Endothelial cell of umbilical vein (primary cell): ENCODE measurements around the gene NMD3. TPM values are rescaled to one million over a fixed set of nuclear protein-coding genes. Genes with fewer than 3 reads are reported as not detected.

Experiments
- BruUV-seq: library from RNA; stranded (reverse); fragments of 400-500 nt; replicated peaks from 2 replicates; lab custom pipeline; 2021; lab: Mats Ljungman, UMichigan
- CTCF ChIA-PET: fragments of 300-600, 350-600 bp; sonication (Branson Sonifier 250); formaldehyde crosslinking; loops from one replicate; lab custom pipeline; 2021; ENCODE audit warnings: antibody characterized with exemption, inconsistent platforms; lab: Charles Lee
- POLR2A ChIA-PET: fragments of 300-600, 350-600 bp; sonication (Branson Sonifier 250); formaldehyde crosslinking; loops from one replicate; lab custom pipeline; 2021; ENCODE audit warnings: antibody characterized with exemption, inconsistent platforms; lab: Charles Lee
- DNase-seq: peaks from one replicate; pipeline ENCODE4 v3.0.0-alpha.2; 2011; ENCODE audit warnings: low read depth, low spot score
- FAIRE-seq: peaks from 2 replicates; lab custom pipeline; 2011; peaks lifted over from hg19 to GRCh38; lab: Jason Lieb, UNC
- H2AFZ ChIP-seq: 2 replicates; pipeline ENCODE4 v1.6.0; 2012; ENCODE audit warnings: low read depth, low read length, control low read depth, inconsistent platforms
- H3K27ac ChIP-seq: 2 replicates; pipeline ENCODE4 v1.5.1; 2011; ENCODE audit warnings: low read depth, mild to moderate bottlenecking, control low read depth, low read length, moderate library complexity; ENCODE audit not compliant: insufficient read depth
- H3K27me3 ChIP-seq, 2 experiments: 2 replicates each; pipeline versions ENCODE4 v1.6.0 to v1.6.1; 2011; ENCODE audit warnings: low read length in 2 of 2, mixed read lengths in 1 of 2; ENCODE audit not compliant: control insufficient read depth in 2 of 2, insufficient read depth in 2 of 2
- H3K36me3 ChIP-seq, 2 experiments: 2 replicates in 1 of 2; 3 replicates in 1 of 2; pipeline ENCODE4 v1.5.1; 2011; ENCODE audit warnings: low read length in 2 of 2, mild to moderate bottlenecking in 1 of 2, moderate library complexity in 1 of 2; ENCODE audit not compliant: control insufficient read depth in 2 of 2, insufficient read depth in 2 of 2; ENCODE audit errors: extremely low read depth in 1 of 2
- H3K4me1 ChIP-seq: 3 replicates; pipeline ENCODE4 v1.5.1; 2011; ENCODE audit warnings: mild to moderate bottlenecking, low read length; ENCODE audit not compliant: control insufficient read depth, insufficient read depth; ENCODE audit errors: extremely low read depth
- H3K4me2 ChIP-seq: 2 replicates; pipeline ENCODE4 v1.6.1; 2011; ENCODE audit warnings: low read length, control low read depth, mixed read lengths; ENCODE audit not compliant: insufficient read depth
- H3K4me3 ChIP-seq, 3 experiments: fragments of 200-600 bp in 1 of 3; sonication (generic), shearing (Covaris generic) in 1 of 3; replicated peaks in 1 of 3; 2 replicates each; pipeline ENCODE4 v1.5.1; 2011 to 2016; ENCODE audit warnings: control low read depth in 3 of 3, low read length in 3 of 3, mild to moderate bottlenecking in 2 of 3, inconsistent platforms in 1 of 3, low read depth in 1 of 3, moderate library complexity in 1 of 3; ENCODE audit not compliant: insufficient read depth in 1 of 3
- H3K79me2 ChIP-seq: 2 replicates; pipeline ENCODE4 v1.6.0; 2012; ENCODE audit warnings: low read length, inconsistent platforms; ENCODE audit not compliant: control insufficient read depth, insufficient read depth
- H3K9ac ChIP-seq: replicated peaks from 2 replicates; pipeline ENCODE3; 2011; ENCODE audit warnings: low read length, control low read depth; ENCODE audit not compliant: insufficient read depth; ENCODE audit errors: extremely low read depth
- H3K9me1 ChIP-seq: replicated peaks from 3 replicates; pipeline ENCODE4 v1.6.0; 2011; ENCODE audit warnings: mild to moderate bottlenecking, low read length; ENCODE audit not compliant: control insufficient read depth, insufficient read depth; ENCODE audit errors: extremely low read depth
- H3K9me3 ChIP-seq: replicated peaks from 2 replicates; pipeline ENCODE4 v1.5.1; 2012; ENCODE audit warnings: low read length, inconsistent platforms; ENCODE audit not compliant: control insufficient read depth, insufficient read depth
- H4K20me1 ChIP-seq: replicated peaks from 2 replicates; pipeline ENCODE3; 2011; ENCODE audit warnings: mild to moderate bottlenecking, low read length; ENCODE audit not compliant: control insufficient read depth, insufficient read depth; ENCODE audit errors: extremely low read depth
- CTCF ChIP-seq, 2 donors: IDR thresholded peaks; 1 replicate in 1 of 2; 2 replicates in 1 of 2; pipeline ENCODE4 v1.5.1; 2011; ENCODE audit warnings: low read length in 2 of 2, mild to moderate bottlenecking in 2 of 2, moderate library complexity in 2 of 2, control low read depth in 1 of 2, inconsistent platforms in 1 of 2, low read depth in 1 of 2; ENCODE audit not compliant: insufficient read depth in 1 of 2; ENCODE audit errors: extremely low read depth in 1 of 2
- FOS ChIP-seq: IDR thresholded peaks from 2 replicates; pipeline ENCODE4 v1.6.1; 2011; ENCODE audit warnings: mild to moderate bottlenecking, low read length, moderate library complexity, borderline replicate concordance; ENCODE audit not compliant: insufficient read depth
- GATA2 ChIP-seq: IDR thresholded peaks from 2 replicates; pipeline ENCODE4 v1.7.0; 2011; ENCODE audit warnings: low read depth, mild to moderate bottlenecking, moderate library complexity, mixed read lengths, low read length; ENCODE audit not compliant: insufficient read length, insufficient read depth
- JUN ChIP-seq: IDR thresholded peaks from 2 replicates; pipeline ENCODE4 v1.6.1; 2011; ENCODE audit warnings: borderline replicate concordance, low read depth; ENCODE audit not compliant: insufficient read length, insufficient read depth
- MAX ChIP-seq: IDR thresholded peaks from 2 replicates; pipeline ENCODE4 v1.6.1; 2011; ENCODE audit not compliant: insufficient read depth, insufficient read length
- MYC ChIP-seq: IDR thresholded peaks from one replicate; pipeline ENCODE4 v1.6.1; 2011; ENCODE audit warnings: mild to moderate bottlenecking, low read depth, low read length
- POLR2A ChIP-seq: IDR thresholded peaks from 2 replicates; pipeline ENCODE4 v1.6.1; 2012; ENCODE audit warnings: low read depth, mild to moderate bottlenecking, control low read depth, low read length
- POLR2AphosphoS5 ChIP-seq: IDR thresholded peaks from 2 replicates; pipeline ENCODE4 v1.6.1; 2012; ENCODE audit warnings: low read depth, mild to moderate bottlenecking, control low read depth, low read length, moderate library complexity; ENCODE audit not compliant: insufficient read depth
- dilution Hi-C: fragments of 300-500 bp; cut with MboI; formaldehyde crosslinking; loops from one replicate; pipeline ENCODE4 v1.15.0; 2019; ENCODE audit warnings: low sequenced_read_pairs; ENCODE audit not compliant: extremely low pct_ligation_motif_present
- intact Hi-C: fragments of 100-400 bp; cut with micrococcal nuclease; formaldehyde crosslinking; loops from one replicate; pipeline ENCODE4 v1.10.0; 2022
- polyA plus RNA-seq, 4 experiments: library from polyadenylated mRNA; depleted of rRNA in 3 of 4; stranded (reverse) in 3 of 4; unstranded in 1 of 4; fragments of >200 nt; gene quantifications; 2 replicates each; pipeline versions ENCODE4 v1.2.1 to v1.2.3, GENCODE V29; 2011 to 2012; ENCODE audit warnings: missing spikeins in 1 of 4
- total RNA-seq: library from RNA; stranded (reverse); gene quantifications from 2 replicates; pipeline ENCODE4 v1.2.3, GENCODE V29; 2021

NMD3 gene
- total and polyA plus RNA-seq, 2 donors (not counting 3 experiments of a cell fraction or from before 2014, with no cell fraction given) = 14.2 to 53.8 TPM

GRCh38 chr3:161197855-161198850 is 23.0 kb upstream of the NMD3 start:
- FAIRE-seq (no peak), DNase-seq (peak; percentile 19)
- Histone ChIP-seq H3K4me1 (no peaks in the 10 kb centered on the region), H3K4me3 (no peak overlapping the region), H3K79me2 (no peaks in the 10 kb centered on the region), H3K9ac (no peak overlapping the region), H3K27ac (no peak overlapping the region), H4K20me1 (no peaks in the 10 kb centered on the region), H3K27me3 (no peaks in the 10 kb centered on the region), H3K36me3 (no peaks in the 10 kb centered on the region), H2AFZ (no peak overlapping the region), H3K4me2 (no peak overlapping the region), H3K9me3 (no peaks in the 10 kb centered on the region), H3K9me1 (no peaks in the 10 kb centered on the region)
- dilution Hi-C loops = no loop called here
- TF ChIP-seq POLR2A (no peak), FOS (peak; percentile 57)
- intact Hi-C loops = no loop called here
- ChIA-PET CTCF (interaction anchor here (1.1 to 1.5 kb wide), 2 partner anchors 26 to 241 kb away, joined by 3 to 7 read pairs; no protein-coding TSS in a partner anchor), POLR2A (no interaction called here)
- no TSS peak for BruUV-seq

GRCh38 chr3:161199926-161200325 is 21.2 kb upstream of the NMD3 start:
- no peak for DNase-seq
- POLR2A ChIA-PET = no interaction called here

More at GRCh38 chr3:161199926-161200325, 21.2 kb upstream of the NMD3 start:
- TF ChIP-seq GATA2 = no peak
- TF ChIP-seq CTCF (IDR thresholded peaks at IDR 0.05; ENCODE audit: extremely low read depth in 1 of 2, insufficient read depth in 1 of 2, low read depth in 1 of 2, low read length in 2 of 2) = no peak
- no peak for TF ChIP-seq MYC
- no peak for TF ChIP-seq POLR2AphosphoS5
- TF ChIP-seq MAX = no peak
- TF ChIP-seq JUN = no peak
- intact Hi-C loops (loop anchor here (5.0 kb wide), 1 partner anchor 243 kb away; no protein-coding TSS in a partner anchor), dilution Hi-C loops (no loop called here)
- CTCF ChIA-PET = interaction anchor here (1.0 kb wide), 2 partner anchors 12 kb away, joined by 3 to 4 read pairs; no protein-coding TSS in a partner anchor
- no peak overlapping the region for H3K4me3 ChIP-seq
- H3K27me3 ChIP-seq = no peaks in the 10 kb centered on the region
- no peak overlapping the region for H3K9ac ChIP-seq
- no peak overlapping the region for H2AFZ ChIP-seq
- FAIRE-seq = no peak
- H3K4me1 ChIP-seq = no peaks in the 10 kb centered on the region
- no peaks in the 10 kb centered on the region for H3K79me2 ChIP-seq
- H3K4me2 ChIP-seq = no peak overlapping the region
- no peaks in the 10 kb centered on the region for H4K20me1 ChIP-seq
- no peaks in the 10 kb centered on the region for H3K9me3 ChIP-seq
- H3K27ac ChIP-seq = no peak overlapping the region
- H3K36me3 ChIP-seq = no peaks in the 10 kb centered on the region
- no peaks in the 10 kb centered on the region for H3K9me1 ChIP-seq
- no TSS peak for BruUV-seq
